GM12878 (cell line): ENCODE results near the gene ITGA11. TPM values are rescaled to one million over a fixed set of nuclear protein-coding genes. Genes with fewer than 3 reads are reported as not detected.

ENCODE experiments used
- ATAC-seq: fragments of 200-7000 bp; cut with Tn5 transposase; 3 replicates; pipeline ENCODE4 v1.9.1; 2020; ENCODE audit warnings: mild to moderate bottlenecking, moderate library complexity
- BruUV-seq: library from RNA; stranded (reverse); fragments of 400-500 nt; replicated peaks from 2 replicates; lab custom pipeline; 2021; lab: Mats Ljungman, UMichigan
- CTCF ChIA-PET: fragments of 300-600 bp; sonication (Branson Sonifier 250); formaldehyde crosslinking; extraction: SDS; loops from one replicate; lab custom pipeline; 2021; ENCODE audit warnings: inconsistent platforms; lab: Yijun Ruan, JAX
- POLR2A ChIA-PET: fragments of 350-600 bp; formaldehyde crosslinking; extraction: SDS; loops from one replicate; lab custom pipeline; 2021; ENCODE audit warnings: inconsistent platforms; lab: Charles Lee
- RAD21 ChIA-PET: fragments of 300-600 bp; sonication (Branson Sonifier 250); formaldehyde crosslinking; loops from one replicate; lab custom pipeline; 2023; ENCODE audit warnings: antibody characterized with exemption; ENCODE audit not compliant: unreplicated experiment; lab: Charles Lee
- SMC1A ChIA-PET: fragments of 300-600 bp; sonication (Branson Sonifier 250); formaldehyde crosslinking; loops from one replicate; lab custom pipeline; 2023; ENCODE audit not compliant: unreplicated experiment, uncharacterized antibody; lab: Charles Lee
- DNase-seq: peaks from one replicate; pipeline ENCODE4 v3.0.0-alpha.2; 2011; ENCODE audit warnings: low read depth, low spot score
- FAIRE-seq: peaks from 3 replicates; lab custom pipeline; 2011; peaks lifted over from hg19 to GRCh38; lab: Jason Lieb, UNC
- H2AFZ ChIP-seq: 2 replicates; pipeline ENCODE4 v1.6.0; 2011; ENCODE audit warnings: low read depth, low read length, control low read depth; ENCODE audit not compliant: control insufficient read depth
- H3K27ac ChIP-seq: 2 replicates; pipeline ENCODE4 v1.5.1; 2011; ENCODE audit warnings: control low read depth; ENCODE audit not compliant: control insufficient read depth, insufficient read depth
- H3K27me3 ChIP-seq, 2 experiments: replicated peaks in 1 of 2; 2 replicates each; pipeline versions ENCODE4 v1.6.0 to v1.6.1; 2011; ENCODE audit warnings: low read length in 1 of 2; ENCODE audit not compliant: control insufficient read depth in 2 of 2, insufficient read depth in 2 of 2
- H3K36me3 ChIP-seq, 2 experiments: 2 replicates each; pipeline ENCODE4 v1.5.1; 2011; ENCODE audit warnings: low read length in 1 of 2; ENCODE audit not compliant: control insufficient read depth in 2 of 2, insufficient read depth in 2 of 2
- H3K4me1 ChIP-seq: 2 replicates; pipeline ENCODE4 v1.6.1; 2011; ENCODE audit warnings: mild to moderate bottlenecking, low read length, moderate library complexity, mixed read lengths; ENCODE audit not compliant: control insufficient read depth, insufficient read depth
- H3K4me2 ChIP-seq: 2 replicates; pipeline ENCODE4 v1.6.0; 2011; ENCODE audit warnings: control low read depth; ENCODE audit not compliant: control insufficient read depth, insufficient read depth
- H3K4me3 ChIP-seq: fragments of 200-600 bp; sonication (generic); 2 replicates; pipeline ENCODE4 v1.5.1; 2016
- H3K79me2 ChIP-seq: 2 replicates; pipeline ENCODE4 v1.6.0; 2011; ENCODE audit warnings: low read length; ENCODE audit not compliant: control insufficient read depth, insufficient read depth
- H3K9ac ChIP-seq: 2 replicates; pipeline ENCODE4 v1.8.0; 2011; ENCODE audit warnings: low read length, control low read depth, mixed read lengths; ENCODE audit not compliant: control insufficient read depth, insufficient read depth
- H3K9me3 ChIP-seq: replicated peaks from 3 replicates; pipeline ENCODE4 v1.5.1; 2011; ENCODE audit warnings: mild to moderate bottlenecking, low read length; ENCODE audit not compliant: control insufficient read depth, insufficient read depth
- H4K20me1 ChIP-seq: 2 replicates; pipeline ENCODE4 v1.6.0; 2011; ENCODE audit not compliant: control insufficient read depth, insufficient read depth
- CBFB ChIP-seq: IDR thresholded peaks from 2 replicates; pipeline ENCODE4 v1.6.1; 2016; ENCODE audit warnings: antibody characterized with exemption, low read depth
- CBX5 ChIP-seq: sonication (generic); IDR thresholded peaks from 2 replicates; pipeline ENCODE4 v1.6.1; 2016; ENCODE audit warnings: low read depth, moderate library complexity, mild to moderate bottlenecking, inconsistent platforms
- DPF2 ChIP-seq: fragments of 450-650 bp; IDR thresholded peaks from 2 replicates; pipeline ENCODE4 v1.6.1; 2017; ENCODE audit warnings: mild to moderate bottlenecking
- FOS ChIP-seq: IDR thresholded peaks from 3 replicates; pipeline ENCODE4 v1.6.1; 2011; ENCODE audit warnings: borderline replicate concordance; ENCODE audit not compliant: insufficient read length; ENCODE audit errors: extremely low read depth
- FOXM1 ChIP-seq: IDR thresholded peaks from 2 replicates; pipeline ENCODE4 v1.6.1; 2012; ENCODE audit warnings: low read depth, mild to moderate bottlenecking, inconsistent platforms, low read length, moderate library complexity
- MAX ChIP-seq: IDR thresholded peaks from 2 replicates; pipeline ENCODE4 v1.6.1; 2012; ENCODE audit warnings: low read depth, low read length, improper control_type of control experiment
- NBN ChIP-seq: fragments of 450-650 bp; IDR thresholded peaks from 2 replicates; pipeline ENCODE4 v1.6.1; 2016
- POU2F2 ChIP-seq: IDR thresholded peaks from 3 replicates; pipeline ENCODE4 v1.6.1; 2011; ENCODE audit warnings: low read depth, mild to moderate bottlenecking, low read length, borderline replicate concordance
- SMAD1 ChIP-seq: fragments of 450-650 bp; IDR thresholded peaks from 2 replicates; pipeline ENCODE4 v1.6.1; 2018; ENCODE audit warnings: mild to moderate bottlenecking, low read depth; ENCODE audit not compliant: partially characterized antibody
- SREBF1 ChIP-seq: IDR thresholded peaks from 2 replicates; pipeline ENCODE4 v1.6.1; 2012; ENCODE audit warnings: mild to moderate bottlenecking, low read length
- WGBS: methylation state at CpG from one replicate; pipeline ENCODE4 v1.1.6; 2016; ENCODE audit warnings: low lambda C conversion rate; ENCODE audit not compliant: insufficient replicate concordance, insufficient coverage; ENCODE audit errors: missing lambda C conversion rate; 5-methylcytosine and 5-hydroxymethylcytosine counted together
- in situ Hi-C: fragments of 300-500 bp; cut with MboI; formaldehyde crosslinking; loops from 9 replicates; pipeline ENCODE4 v1.14.3; 2018; ENCODE audit warnings: mixed read lengths
- intact Hi-C: fragments of 100-400 bp; cut with micrococcal nuclease; formaldehyde crosslinking; loops from one replicate; pipeline ENCODE4 v1.14.2; 2022; ENCODE audit not compliant: unreplicated experiment
- polyA plus RNA-seq, 11 experiments: library from polyadenylated mRNA; depleted of rRNA in 4 of 11; unstranded in 6 of 11; stranded (reverse) in 5 of 11; fragments of >200 nt; fragmentation: Nextera tagmentation in 4 of 11; fragmentation: Illumina TruSeq in 1 of 11; extraction: Ambion mirVana in 4 of 11; extraction: Trizol in 1 of 11; gene quantifications; 1 replicate in 1 of 11; 2 replicates in 10 of 11; pipeline versions ENCODE4 v1.2.1 to v1.2.3, GENCODE V29; 2011 to 2016; ENCODE audit warnings: inconsistent platforms in 2 of 11, missing spikeins in 2 of 11, low read depth in 1 of 11
- total RNA-seq, 4 experiments: library from RNA; depleted of rRNA in 3 of 4; stranded (reverse); fragments of >200 nt in 3 of 4; fragmentation: Illumina TruSeq in 1 of 4; extraction: Trizol in 1 of 4; gene quantifications; 2 replicates each; pipeline versions ENCODE4 v1.2.1 to v1.2.3, GENCODE V29; 2013 to 2021
- TF ChIP-seq, protein P1 (sequence below): fragments of 450-650 bp; IDR thresholded peaks from 2 replicates; pipeline ENCODE4 v1.6.1; 2014; ENCODE audit warnings: mild to moderate bottlenecking
- TF ChIP-seq, protein P2 (sequence below), 3 experiments: IDR thresholded peaks in 2 of 3; conservative IDR thresholded peaks in 1 of 3; 2 replicates each; pipeline ENCODE4 v1.5.1; 2011; ENCODE audit warnings: low read depth in 3 of 3, low read length in 3 of 3, mild to moderate bottlenecking in 3 of 3, control low read depth in 2 of 3, moderate library complexity in 2 of 3, inconsistent platforms in 1 of 3, mixed read lengths in 1 of 3; ENCODE audit not compliant: control insufficient read depth in 2 of 3, insufficient read depth in 1 of 3; ENCODE audit errors: extremely low read depth in 1 of 3

Gene ITGA11
- total and polyA plus RNA-seq, 10 of the 15 experiments (the other 5 are each of a cell fraction or from before 2014, with no cell fraction given): under 0.01 to 0.36 (median 0.13) TPM; not detected in 1

GRCh38 chr15:68429691-68430470 lies 2.1 kb downstream of the ITGA11 start (continued):
- TF ChIP-seq, protein P1, sequence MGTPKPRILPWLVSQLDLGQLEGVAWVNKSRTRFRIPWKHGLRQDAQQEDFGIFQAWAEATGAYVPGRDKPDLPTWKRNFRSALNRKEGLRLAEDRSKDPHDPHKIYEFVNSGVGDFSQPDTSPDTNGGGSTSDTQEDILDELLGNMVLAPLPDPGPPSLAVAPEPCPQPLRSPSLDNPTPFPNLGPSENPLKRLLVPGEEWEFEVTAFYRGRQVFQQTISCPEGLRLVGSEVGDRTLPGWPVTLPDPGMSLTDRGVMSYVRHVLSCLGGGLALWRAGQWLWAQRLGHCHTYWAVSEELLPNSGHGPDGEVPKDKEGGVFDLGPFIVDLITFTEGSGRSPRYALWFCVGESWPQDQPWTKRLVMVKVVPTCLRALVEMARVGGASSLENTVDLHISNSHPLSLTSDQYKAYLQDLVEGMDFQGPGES: no peak
- TF ChIP-seq CBX5 (no peak), FOS (no peak), SREBF1 (no peak), POU2F2 (no peak), NBN (no peak)

- ATAC-seq: no peak
- intact Hi-C loops: no loop called here
Measured at GRCh38 chr15:68428431-68428940, 3.5 kb downstream of the ITGA11 start.

More at GRCh38 chr15:68428431-68428940, 3.5 kb downstream of the ITGA11 start:
- SMC1A ChIA-PET: no interaction called here
- 61% methylated on average over 2 of the region's 2 CpGs for WGBS
- Histone ChIP-seq H3K4me3 (no peak overlapping the region), H3K27me3 (peaks cover 11 to 13% of the 10 kb centered on the region in 2 experiments)
- FAIRE-seq: no peak
- TF ChIP-seq SMAD1 (no peak), DPF2 (no peak), CBFB (no peak), FOXM1 (no peak), MAX (no peak)
- TF ChIP-seq, protein P2, sequence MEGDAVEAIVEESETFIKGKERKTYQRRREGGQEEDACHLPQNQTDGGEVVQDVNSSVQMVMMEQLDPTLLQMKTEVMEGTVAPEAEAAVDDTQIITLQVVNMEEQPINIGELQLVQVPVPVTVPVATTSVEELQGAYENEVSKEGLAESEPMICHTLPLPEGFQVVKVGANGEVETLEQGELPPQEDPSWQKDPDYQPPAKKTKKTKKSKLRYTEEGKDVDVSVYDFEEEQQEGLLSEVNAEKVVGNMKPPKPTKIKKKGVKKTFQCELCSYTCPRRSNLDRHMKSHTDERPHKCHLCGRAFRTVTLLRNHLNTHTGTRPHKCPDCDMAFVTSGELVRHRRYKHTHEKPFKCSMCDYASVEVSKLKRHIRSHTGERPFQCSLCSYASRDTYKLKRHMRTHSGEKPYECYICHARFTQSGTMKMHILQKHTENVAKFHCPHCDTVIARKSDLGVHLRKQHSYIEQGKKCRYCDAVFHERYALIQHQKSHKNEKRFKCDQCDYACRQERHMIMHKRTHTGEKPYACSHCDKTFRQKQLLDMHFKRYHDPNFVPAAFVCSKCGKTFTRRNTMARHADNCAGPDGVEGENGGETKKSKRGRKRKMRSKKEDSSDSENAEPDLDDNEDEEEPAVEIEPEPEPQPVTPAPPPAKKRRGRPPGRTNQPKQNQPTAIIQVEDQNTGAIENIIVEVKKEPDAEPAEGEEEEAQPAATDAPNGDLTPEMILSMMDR (IDR thresholded peaks at IDR 0.05 in 2 of 3, conservative IDR thresholded peaks at IDR 0.05 in 1 of 3; ENCODE audit: control insufficient read depth in 2 of 3, extremely low read depth in 1 of 3, insufficient read depth in 1 of 3, low read depth in 3 of 3, low read length in 3 of 3): no peak
- TF ChIP-seq, all 136 proteins: peak for 0
- no peak overlapping the region for H3K4me2 ChIP-seq
- ChIA-PET RAD21 (no interaction called here), POLR2A (no interaction called here), CTCF (no interaction called here)
- no peaks in the 10 kb centered on the region for H3K9me3 ChIP-seq
- no peaks in the 10 kb centered on the region for H4K20me1 ChIP-seq
- no peak overlapping the region for H3K27ac ChIP-seq
- no peak for DNase-seq
- in situ Hi-C loops: no loop called here
- no TSS peak for BruUV-seq
- H3K36me3 ChIP-seq: no peaks in the 10 kb centered on the region
- H2AFZ ChIP-seq: no peak overlapping the region
- H3K4me1 ChIP-seq: no peaks in the 10 kb centered on the region
- H3K9ac ChIP-seq: no peak overlapping the region
- no peaks in the 10 kb centered on the region for H3K79me2 ChIP-seq
